Endodermal cell (in vitro differentiated cells): ENCODE data around the gene BRINP1. TPM values are rescaled to one million over a fixed set of nuclear protein-coding genes. Genes with fewer than 3 reads are reported as not detected.

ENCODE experiments used
- DNase-seq: peaks from one replicate; pipeline ENCODE4 v3.0.0-alpha.2; 2017
- H3K27ac ChIP-seq: 2 replicates; pipeline ENCODE4 v1.5.1; 2013; ENCODE audit warnings: mild to moderate bottlenecking, low read depth, low read length, moderate library complexity
- H3K27me3 ChIP-seq: 2 replicates; pipeline ENCODE4 v1.6.1; 2013; ENCODE audit warnings: mild to moderate bottlenecking, low read length, moderate library complexity; ENCODE audit not compliant: insufficient read depth, control insufficient read depth, poor library complexity, severe bottlenecking
- H3K36me3 ChIP-seq: 2 replicates; pipeline ENCODE4 v1.7.0; 2013; ENCODE audit warnings: mild to moderate bottlenecking, low read length, moderate library complexity; ENCODE audit not compliant: control insufficient read depth, insufficient read depth
- H3K4me1 ChIP-seq: one replicate; pipeline ENCODE4 v1.7.0; 2013; ENCODE audit warnings: low read length; ENCODE audit not compliant: control insufficient read depth, insufficient read depth
- H3K4me3 ChIP-seq: 2 replicates; pipeline ENCODE4 v1.5.1; 2013; ENCODE audit warnings: mild to moderate bottlenecking, low read length, moderate library complexity
- H3K9ac ChIP-seq: 2 replicates; pipeline ENCODE4 v1.6.1; 2013; ENCODE audit warnings: mild to moderate bottlenecking, low read length, moderate library complexity; ENCODE audit not compliant: poor library complexity, severe bottlenecking; ENCODE audit errors: extremely low read depth
- H3K9me3 ChIP-seq: 2 replicates; pipeline ENCODE4 v1.6.1; 2013; ENCODE audit warnings: mild to moderate bottlenecking, low read length, moderate library complexity; ENCODE audit not compliant: control insufficient read depth
- H3K27ac Mint-ChIP-seq: 2 replicates; pipeline ENCODE4 v1.8.0; 2020; ENCODE audit warnings: mixed read lengths
- H3K27me3 Mint-ChIP-seq: 2 replicates; pipeline ENCODE4 v1.8.0; 2021; ENCODE audit warnings: mild to moderate bottlenecking, mixed read lengths; ENCODE audit not compliant: insufficient read depth
- H3K36me3 Mint-ChIP-seq: 2 replicates; pipeline ENCODE4 v1.8.0; 2020; ENCODE audit warnings: low read depth, mixed read lengths
- H3K4me1 Mint-ChIP-seq: 2 replicates; pipeline ENCODE4 v1.8.0; 2020; ENCODE audit warnings: mixed read lengths
- H3K4me3 Mint-ChIP-seq: 2 replicates; pipeline ENCODE4 v1.8.0; 2020; ENCODE audit warnings: mild to moderate bottlenecking, moderate library complexity, mixed read lengths
- H3K9me3 Mint-ChIP-seq: 2 replicates; pipeline ENCODE4 v1.8.0; 2020; ENCODE audit warnings: mild to moderate bottlenecking, mixed read lengths
- CTCF ChIP-seq: fragments of 200-600 bp; sonication (generic); conservative IDR thresholded peaks from 2 replicates; pipeline ENCODE4 v1.5.0; 2021; ENCODE audit warnings: antibody characterized with exemption, mild to moderate bottlenecking
- WGBS, 2 experiments: methylation state at CpG; one replicate each; pipeline versions ENCODE4 v1.1.5 to v1.1.7; 2013; ENCODE audit warnings: missing lambda C conversion rate in 2 of 2, mixed read lengths in 1 of 2; ENCODE audit not compliant: insufficient coverage in 1 of 2, insufficient read length in 1 of 2; 5-methylcytosine and 5-hydroxymethylcytosine counted together
- total RNA-seq, 2 donors: library from RNA; stranded (reverse); fragmentation: NEBNext Ultra II Directional in 1 of 2; extraction: Animal tissue kit (Norgen Biotek cat#: 25700) in 1 of 2; gene quantifications; 2 replicates in 1 of 2; 3 replicates in 1 of 2; pipeline ENCODE4 v1.2.1, GENCODE V29; 2021

BRINP1 gene
- total RNA-seq, 2 donors from 2014 or later = 6.3 to 9.6 TPM

GRCh38 chr9:119375892-119376291 is 6.7 kb upstream of the BRINP1 start:
- TF ChIP-seq CTCF = peak; percentile 90
- no peak overlapping the region for H3K4me3 Mint-ChIP-seq
- H3K9me3 Mint-ChIP-seq = no peaks in the 10 kb centered on the region
- Histone ChIP-seq H3K4me3 (no peak overlapping the region), H3K27me3 (peaks cover 19% of the 10 kb centered on the region), H3K27ac (no peak overlapping the region), H3K4me1 (no peaks in the 10 kb centered on the region), H3K9ac (no peak overlapping the region), H3K36me3 (no peaks in the 10 kb centered on the region), H3K9me3 (no peaks in the 10 kb centered on the region)
- no peak overlapping the region for H3K27ac Mint-ChIP-seq
- 0 to 37% methylated on average over 2 to 3 of the region's 3 CpGs for WGBS, 2 experiments
- peak; percentile 86 for DNase-seq
- H3K36me3 Mint-ChIP-seq = no peaks in the 10 kb centered on the region
- peaks cover 6% of the 10 kb centered on the region for H3K4me1 Mint-ChIP-seq
- H3K27me3 Mint-ChIP-seq = peaks cover 47% of the 10 kb centered on the region

GRCh38 chr9:119372951-119373350 is 3.7 kb upstream of the BRINP1 start:
- no peak for TF ChIP-seq CTCF
- peaks cover 73% of the 10 kb centered on the region for H3K27me3 Mint-ChIP-seq
- no peaks in the 10 kb centered on the region for H3K36me3 ChIP-seq
- H3K4me1 ChIP-seq = peaks cover 2% of the 10 kb centered on the region
- H3K9me3 ChIP-seq = no peaks in the 10 kb centered on the region
- peaks cover 41% of the 10 kb centered on the region for H3K27me3 ChIP-seq
- no peak for DNase-seq
- no peak overlapping the region for H3K9ac ChIP-seq
- peaks cover 22% of the 10 kb centered on the region for H3K4me1 Mint-ChIP-seq
- no peak overlapping the region for H3K27ac ChIP-seq
- H3K36me3 Mint-ChIP-seq = no peaks in the 10 kb centered on the region
- H3K9me3 Mint-ChIP-seq = no peaks in the 10 kb centered on the region
- H3K4me3 Mint-ChIP-seq = no peak overlapping the region
- H3K4me3 ChIP-seq = no peak overlapping the region
- WGBS, 2 experiments = 100% methylated on average over 1 to 2 of the region's 2 CpGs
- no peak overlapping the region for H3K27ac Mint-ChIP-seq

GRCh38 chr9:119370816-119371215 is 1.6 kb upstream of the BRINP1 start:
- Histone ChIP-seq H3K27me3 (peaks cover 41% of the 10 kb centered on the region), H3K9ac (no peak overlapping the region), H3K36me3 (no peaks in the 10 kb centered on the region), H3K4me3 (no peak overlapping the region), H3K9me3 (no peaks in the 10 kb centered on the region), H3K27ac (no peak overlapping the region), H3K4me1 (peaks cover 5% of the 10 kb centered on the region)
- Mint-ChIP-seq H3K27ac (no peak overlapping the region), H3K4me1 (peaks cover 29% of the 10 kb centered on the region), H3K27me3 (peaks cover 75% of the 10 kb centered on the region), H3K4me3 (no peak overlapping the region), H3K9me3 (no peaks in the 10 kb centered on the region), H3K36me3 (no peaks in the 10 kb centered on the region)
- TF ChIP-seq CTCF = no peak
- 6% methylated on average over 8 of the region's 8 CpGs for WGBS, 2 experiments
- peak; percentile 94 for DNase-seq
